ENCODE data around the gene AK5.

GRCh38 chr1:77428068-77428467 is 146.2 kb downstream of the AK5 start:
- TF ChIP-seq, protein P1, sequence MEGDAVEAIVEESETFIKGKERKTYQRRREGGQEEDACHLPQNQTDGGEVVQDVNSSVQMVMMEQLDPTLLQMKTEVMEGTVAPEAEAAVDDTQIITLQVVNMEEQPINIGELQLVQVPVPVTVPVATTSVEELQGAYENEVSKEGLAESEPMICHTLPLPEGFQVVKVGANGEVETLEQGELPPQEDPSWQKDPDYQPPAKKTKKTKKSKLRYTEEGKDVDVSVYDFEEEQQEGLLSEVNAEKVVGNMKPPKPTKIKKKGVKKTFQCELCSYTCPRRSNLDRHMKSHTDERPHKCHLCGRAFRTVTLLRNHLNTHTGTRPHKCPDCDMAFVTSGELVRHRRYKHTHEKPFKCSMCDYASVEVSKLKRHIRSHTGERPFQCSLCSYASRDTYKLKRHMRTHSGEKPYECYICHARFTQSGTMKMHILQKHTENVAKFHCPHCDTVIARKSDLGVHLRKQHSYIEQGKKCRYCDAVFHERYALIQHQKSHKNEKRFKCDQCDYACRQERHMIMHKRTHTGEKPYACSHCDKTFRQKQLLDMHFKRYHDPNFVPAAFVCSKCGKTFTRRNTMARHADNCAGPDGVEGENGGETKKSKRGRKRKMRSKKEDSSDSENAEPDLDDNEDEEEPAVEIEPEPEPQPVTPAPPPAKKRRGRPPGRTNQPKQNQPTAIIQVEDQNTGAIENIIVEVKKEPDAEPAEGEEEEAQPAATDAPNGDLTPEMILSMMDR (IDR thresholded peaks at IDR 0.05), result no peak
- TF ChIP-seq POLR2AphosphoS5 (IDR thresholded peaks at IDR 0.05; ENCODE audit: insufficient read depth in 1 of 2, low read depth in 1 of 2) (no peak), POLR2A (IDR thresholded peaks at IDR 0.05) (no peak)

Measured in vagina (tissue), 2 donors.